HG02759 (cell line): ENCODE data around the gene SLC26A4.

Experiments used
- ATAC-seq: cut with Tn5 transposase; IDR thresholded peaks from one replicate; pipeline ENCODE4 v1.9.1; 2021; ENCODE audit warnings: mild to moderate bottlenecking, moderate library complexity; ENCODE audit not compliant: unreplicated experiment

The SLC26A4 gene

DNA sequence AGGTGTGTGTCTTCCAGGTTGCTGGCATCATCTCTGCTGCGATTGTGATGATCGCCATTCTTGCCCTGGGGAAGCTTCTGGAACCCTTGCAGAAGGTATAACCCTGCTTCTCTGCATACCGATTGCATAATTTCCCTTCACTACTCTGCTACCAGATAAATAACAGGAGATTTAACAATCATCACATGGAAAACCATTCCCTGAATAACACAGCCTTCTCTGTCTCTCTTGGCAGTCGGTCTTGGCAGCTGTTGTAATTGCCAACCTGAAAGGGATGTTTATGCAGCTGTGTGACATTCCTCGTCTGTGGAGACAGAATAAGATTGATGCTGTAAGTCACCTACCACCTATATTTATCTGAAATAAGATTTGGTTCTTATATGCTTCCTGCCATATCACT lies 33.8 kb downstream of the SLC26A4 start:
- no peak for ATAC-seq

DNA sequence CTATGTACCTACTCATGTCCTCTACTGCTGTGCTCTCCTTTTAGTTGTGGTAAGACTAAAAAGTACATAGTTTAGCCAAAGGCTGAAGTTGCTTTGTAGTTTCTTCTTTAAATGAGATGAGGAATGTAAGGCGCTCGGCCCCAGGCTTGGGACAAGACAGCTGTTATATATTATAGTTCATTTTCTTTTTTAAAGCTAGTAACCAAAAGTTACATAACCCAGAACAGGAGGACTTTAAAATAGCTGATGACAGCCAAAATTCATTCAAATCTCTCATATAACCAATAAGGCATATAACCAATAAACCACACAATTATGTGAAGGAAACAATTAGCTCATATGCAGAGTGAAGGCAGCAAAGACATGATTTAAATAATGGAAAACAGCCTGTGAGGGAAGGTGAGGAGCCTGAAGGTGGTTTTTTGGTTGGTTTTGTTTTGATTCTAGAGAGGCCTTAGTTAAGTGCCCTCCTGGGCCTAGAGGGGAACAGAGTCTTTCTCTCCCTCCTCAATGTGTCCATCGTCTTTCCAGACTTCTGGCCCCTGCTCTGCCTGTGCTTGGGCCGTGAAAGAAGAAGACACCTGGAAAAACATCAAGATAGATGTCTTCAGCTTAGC lies 35.8 kb downstream of the SLC26A4 start:
- ATAC-seq = no peak

DNA sequence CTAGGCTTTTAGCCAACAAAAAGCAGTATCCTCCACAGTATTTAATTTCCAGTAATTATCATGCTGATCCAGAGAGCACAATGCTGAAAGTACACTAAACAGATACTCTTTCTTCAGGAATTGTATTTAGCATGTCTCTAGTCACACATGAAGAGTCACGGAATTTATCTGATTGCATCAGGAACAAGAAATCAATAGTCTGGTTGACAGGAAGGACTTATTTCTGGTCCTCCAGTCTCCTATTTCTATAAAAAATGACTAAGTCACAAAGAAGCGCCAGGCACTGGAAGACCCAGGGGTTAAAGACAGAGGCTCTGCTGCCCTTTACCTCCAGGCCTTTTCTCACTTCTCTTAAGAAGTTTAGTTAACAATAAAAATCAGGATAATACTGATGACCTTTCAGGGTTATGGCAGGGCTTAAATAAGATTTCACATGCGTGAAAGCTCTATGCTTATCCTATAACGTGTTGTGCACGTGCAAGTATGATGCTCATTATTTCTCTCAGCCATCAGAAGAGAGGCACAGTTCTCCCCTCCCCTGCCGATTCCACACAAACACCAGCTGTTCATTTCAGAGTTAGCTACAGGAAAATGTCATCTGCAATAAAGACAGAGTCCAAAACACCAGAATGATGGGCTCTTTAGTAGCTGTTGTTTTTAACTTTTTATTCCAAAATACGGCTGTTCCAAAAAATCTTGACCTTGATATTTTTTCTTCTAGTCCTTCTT lies 36.9 kb downstream of the SLC26A4 start:
- no peak for ATAC-seq

DNA sequence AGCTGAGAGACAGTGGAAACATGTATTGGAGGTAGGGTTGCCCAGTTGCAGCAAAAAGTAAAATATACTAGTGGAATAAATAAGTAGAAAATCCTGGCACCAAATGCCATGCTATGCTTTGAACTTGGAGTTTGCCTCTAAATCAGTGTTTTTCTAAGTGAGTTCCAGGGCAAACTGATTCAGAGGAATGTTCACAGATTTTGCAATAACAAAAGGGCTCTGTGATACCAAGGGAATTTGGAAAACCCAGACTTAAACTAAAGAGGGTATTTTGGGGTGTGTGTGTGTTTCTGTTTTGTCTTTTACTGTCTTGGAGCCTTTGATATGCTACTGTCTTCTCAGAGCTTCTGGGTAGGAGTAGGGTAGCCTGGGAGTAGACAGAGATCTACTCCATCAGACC lies 39.9 kb downstream of the SLC26A4 start:
- no peak for ATAC-seq

DNA sequence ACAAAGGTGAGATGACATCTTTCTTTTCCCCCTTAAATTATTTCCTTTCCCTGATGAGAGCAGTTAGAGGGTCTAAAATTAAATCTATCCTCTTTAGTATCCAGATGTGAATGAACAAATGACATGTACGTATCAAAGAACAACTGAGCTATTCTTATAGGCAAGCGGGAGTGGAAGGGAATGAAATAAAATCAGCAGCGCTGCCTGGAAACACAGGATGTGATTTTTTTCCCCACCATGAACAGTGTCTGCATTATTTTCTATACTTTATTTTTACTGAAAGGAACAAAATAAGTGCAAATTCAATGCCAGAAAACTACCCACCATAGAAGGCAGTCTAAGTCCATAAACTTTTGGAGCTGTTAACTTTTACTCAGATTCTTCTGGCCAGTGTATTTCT lies 40.6 kb downstream of the SLC26A4 start:
- no peak for ATAC-seq

DNA sequence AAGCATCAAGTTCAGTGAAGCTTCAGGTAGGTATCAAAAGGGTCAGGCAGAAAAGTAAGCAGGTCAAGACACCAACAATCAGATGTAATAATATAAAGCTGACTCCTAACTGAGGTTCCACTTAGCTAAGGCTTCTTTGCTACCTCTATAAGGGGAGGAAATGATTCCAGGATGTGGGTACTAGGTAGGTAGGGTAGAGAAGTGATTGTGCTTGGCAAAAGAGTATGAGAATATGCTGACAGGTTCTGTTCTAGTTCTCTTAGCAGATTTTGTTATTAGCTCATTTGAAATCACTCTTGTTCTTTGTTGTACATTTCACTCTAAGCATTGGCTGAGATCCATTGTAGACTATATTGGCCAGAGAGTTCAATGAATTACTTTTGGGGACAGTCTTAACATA lies 42.6 kb downstream of the SLC26A4 start:
- no peak for ATAC-seq

DNA sequence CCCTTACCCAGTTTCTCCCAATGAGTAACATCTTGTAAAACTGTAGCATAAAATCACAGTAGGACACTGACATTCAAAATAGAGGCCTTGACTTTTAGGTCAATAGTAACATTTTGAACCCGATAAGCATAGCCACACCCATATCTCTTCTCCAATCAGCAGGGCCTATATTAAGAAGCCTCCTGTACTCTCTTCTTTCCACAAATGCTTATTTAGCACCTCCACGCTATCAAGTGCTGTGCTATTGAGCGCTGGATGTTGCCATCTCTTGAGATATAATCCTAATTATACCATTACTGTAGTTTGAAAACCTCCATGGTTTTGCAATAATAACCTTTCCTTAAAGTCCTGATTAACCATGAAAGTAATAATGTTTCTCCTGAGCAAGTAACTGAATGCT lies 43.2 kb downstream of the SLC26A4 start:
- ATAC-seq = no peak

DNA sequence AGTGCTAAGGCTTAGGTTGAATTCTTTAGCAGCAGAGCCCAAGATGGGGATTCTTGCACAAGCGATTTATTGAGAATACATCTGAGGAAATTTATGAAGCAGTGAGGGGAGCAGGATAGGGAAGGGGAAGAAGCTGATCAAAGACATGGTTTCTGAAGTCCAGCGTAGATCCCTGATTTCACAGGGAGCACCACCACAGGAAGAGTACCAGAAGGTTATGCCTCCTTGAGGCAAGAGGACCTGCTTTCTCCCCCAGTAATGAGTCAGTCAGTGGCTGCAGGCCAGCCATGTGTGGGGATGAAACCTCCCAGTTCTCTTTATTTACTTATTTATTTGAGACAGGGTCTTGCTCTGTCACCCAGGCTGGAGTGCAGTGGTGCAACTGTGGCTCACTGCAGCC lies 48.3 kb downstream of the SLC26A4 start:
- ATAC-seq = no peak

DNA sequence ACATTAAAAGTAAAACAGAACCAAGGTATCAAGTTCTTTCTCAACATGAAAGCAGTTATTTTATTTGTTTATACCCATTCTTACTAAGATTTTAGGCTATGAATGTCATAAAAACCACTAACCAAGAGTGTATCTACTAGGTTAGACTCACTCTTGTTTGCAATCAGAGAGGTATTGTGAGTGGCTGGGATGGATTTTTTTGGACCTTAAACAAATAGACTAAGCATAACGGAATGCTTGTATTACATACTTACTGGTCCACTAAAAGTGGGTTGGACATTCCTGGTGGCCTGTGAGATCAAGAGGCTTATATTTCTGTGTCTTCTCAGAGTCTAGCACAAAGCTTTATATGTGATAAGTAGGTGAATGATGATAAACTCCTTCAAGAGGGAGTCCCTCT lies 50.7 kb downstream of the SLC26A4 start:
- ATAC-seq = no peak

DNA sequence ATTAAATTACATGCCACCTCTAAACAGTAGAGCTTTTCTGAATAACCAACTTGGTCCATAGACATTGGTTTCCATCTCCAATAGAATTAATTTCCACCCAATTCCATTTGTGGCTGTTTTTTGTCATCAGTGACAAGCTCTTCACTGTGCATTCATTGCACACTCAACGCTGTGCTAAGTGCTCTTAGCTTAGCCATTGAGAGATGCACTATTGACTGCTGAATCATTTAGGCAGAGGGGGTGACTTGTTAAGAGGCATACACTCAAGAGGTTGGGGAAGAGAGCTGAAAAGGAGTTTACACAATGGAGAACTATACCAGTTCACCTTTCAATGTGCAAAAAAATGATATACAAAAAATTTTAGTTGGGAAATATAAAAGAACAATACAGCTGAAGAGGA lies 51.4 kb downstream of the SLC26A4 start:
- no peak for ATAC-seq

DNA sequence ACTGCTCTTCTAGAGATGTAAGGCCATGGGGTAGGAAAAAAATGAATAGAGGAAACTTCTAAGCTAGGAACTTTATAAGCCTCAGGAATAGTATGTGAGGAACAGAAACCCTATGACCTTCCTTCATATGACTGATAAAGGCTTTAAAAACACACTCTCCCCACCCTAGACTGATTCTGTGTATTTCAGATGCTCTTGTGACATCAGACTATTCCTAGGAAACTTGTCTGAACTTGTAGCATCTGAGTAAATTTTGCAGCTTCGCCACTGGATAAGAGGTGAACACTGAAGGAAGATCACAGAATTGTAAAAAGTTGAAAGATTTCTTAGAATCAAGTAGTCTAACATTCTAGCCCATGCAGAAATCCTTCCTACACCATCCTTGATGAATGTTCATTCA lies 52.3 kb downstream of the SLC26A4 start:
- ATAC-seq = no peak

DNA sequence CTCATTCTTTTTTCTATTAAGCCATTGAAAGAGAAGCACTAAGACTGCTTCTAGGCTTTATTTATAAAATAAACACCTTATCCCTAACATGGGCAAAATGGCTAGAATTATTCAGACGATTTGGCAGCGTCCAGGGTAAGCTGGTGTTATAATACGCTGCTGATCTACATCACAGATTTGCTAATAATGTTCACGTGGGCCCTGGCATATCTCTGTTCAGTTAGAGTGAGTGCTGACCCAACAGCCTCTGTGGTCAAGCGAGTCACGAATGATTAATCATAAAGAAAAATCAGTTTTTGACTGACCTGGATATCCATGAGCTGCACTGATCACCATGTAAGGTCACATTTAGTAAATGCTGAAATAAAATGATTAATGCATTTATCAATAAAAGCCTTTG lies 54.9 kb downstream of the SLC26A4 start:
- no peak for ATAC-seq

DNA sequence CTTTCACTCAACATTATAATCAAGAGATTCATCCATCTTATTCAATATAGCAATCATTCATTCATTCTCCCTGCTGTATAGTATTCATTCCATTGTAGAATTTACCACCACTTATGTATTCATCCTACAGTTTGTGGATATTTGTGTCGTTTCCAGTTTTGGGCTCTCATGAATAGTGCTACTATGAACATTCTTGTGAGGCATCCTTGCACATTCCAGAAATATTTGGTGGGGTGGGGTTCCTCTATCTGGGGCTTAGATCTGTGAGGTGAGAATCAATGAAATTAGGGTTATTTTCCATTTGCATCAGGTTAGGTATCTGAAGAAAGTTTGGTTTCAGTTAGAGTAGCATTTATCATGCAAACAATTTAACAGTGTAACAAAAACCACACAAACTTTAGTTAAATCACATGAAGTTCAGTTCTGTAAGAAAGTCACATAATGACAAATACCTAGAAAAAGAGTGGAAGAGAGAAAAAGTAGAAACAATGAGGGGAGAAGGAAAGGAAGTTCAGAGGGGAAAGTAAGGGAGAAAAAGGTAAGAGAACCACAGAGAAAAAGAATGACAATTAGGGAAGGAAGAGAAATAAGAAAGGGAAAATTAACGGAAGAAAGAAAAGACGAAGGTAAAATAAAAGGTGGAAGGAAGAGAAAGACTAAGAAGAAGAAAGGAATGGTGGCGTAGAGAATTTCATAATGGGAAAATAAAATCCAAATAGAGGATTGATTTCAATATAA lies 58.0 kb downstream of the SLC26A4 start:
- ATAC-seq = no peak

DNA sequence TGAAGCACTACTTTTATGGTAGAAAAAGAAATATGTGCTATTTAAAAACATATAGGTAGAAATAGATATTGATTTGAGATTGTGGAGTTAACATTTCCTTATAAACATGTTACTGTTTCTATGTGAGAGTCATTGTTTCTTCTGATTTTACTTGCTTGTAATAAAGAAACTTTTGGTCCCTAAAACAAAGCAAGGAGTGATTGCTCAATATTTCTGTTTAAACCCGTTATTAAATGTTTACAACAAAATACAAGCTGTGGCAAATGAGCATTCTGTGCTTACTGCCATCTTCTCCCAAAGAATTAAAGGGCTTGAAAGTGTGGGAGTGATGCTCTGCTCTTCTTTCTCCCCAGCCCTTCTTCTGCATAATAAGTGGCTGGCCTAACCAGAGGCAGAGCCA lies 60.7 kb downstream of the SLC26A4 start:
- no peak for ATAC-seq

DNA sequence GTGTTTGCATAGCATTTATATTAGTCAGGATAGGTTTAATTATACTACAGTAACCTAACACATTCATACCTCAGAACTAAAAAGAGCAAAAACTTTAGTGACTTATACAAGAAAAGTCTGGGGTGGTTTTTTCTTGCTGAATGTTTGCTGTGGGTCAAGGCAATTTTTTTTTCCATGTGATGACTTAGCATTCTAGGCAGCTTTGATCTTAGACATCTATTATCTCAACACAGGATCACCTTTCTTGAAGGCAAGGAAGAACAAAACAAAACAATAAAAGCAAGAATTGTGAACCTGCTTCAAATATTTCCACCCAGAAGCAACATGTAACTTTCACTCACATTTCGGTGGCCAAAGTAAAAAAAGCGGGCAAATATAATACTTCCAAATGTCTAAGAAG lies 62.6 kb downstream of the SLC26A4 start:
- no peak for ATAC-seq

DNA sequence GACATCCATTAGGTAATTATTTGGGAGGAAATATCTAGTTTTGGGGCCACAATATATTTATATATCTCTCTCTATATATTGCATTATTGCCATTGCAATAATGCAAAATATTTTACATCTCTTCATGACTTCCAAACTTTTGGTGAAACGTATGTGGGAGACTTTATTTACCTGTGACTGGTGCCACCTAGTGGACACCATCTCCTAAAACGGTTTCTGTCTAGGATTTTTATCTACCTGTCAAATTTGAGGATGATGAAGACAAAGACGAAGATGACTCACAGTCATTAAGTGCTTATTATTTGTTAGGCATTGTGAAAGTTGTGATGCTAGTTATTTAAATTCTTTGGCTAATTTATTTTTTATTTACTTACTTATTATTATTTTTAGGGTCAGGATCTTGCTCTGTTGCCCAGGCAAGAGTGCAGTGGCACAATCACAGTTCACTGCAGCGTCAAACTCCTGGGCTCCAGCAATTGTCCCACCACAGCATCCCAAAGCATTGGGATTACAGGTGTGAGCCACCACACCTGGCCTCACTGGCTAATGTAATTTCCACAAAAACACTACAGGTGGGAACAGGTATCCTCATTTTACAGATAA lies 64.6 kb downstream of the SLC26A4 start:
- ATAC-seq = no peak

DNA sequence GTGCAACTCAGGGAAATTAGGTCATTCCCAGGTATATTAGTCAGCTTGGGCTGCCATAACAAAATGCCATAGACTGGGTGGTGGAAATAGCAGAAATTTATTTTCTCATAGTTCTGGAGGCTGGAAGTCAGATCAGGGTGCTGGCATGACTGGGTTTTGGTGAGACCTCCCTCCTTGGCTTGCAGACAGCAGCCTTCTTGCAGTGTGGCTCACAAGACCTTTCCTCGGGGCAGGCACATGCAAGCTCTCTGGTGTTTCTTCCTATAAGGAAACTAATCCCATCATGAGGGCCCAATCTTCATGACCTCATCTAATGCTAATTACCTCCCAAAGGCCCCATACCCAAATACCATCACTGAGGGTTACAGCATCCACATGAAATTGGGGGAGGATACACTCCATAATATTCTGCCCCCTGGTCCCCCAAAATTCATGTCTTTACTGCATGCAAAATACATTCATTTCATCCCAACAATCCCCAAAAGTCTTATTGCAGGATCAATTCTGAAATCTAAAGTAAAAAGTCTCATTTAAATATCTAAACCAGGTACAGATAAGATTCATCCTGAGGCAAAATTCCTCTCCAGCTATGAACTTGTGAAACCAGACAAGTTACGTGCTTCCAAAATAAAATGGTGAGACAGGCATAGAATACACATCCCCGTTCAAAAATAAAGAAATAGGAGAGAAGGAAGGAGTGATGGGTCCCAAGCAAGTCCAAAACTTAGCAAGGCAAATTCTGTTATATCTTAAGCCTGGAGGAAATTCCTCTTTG lies 65.9 kb downstream of the SLC26A4 start:
- no peak for ATAC-seq

DNA sequence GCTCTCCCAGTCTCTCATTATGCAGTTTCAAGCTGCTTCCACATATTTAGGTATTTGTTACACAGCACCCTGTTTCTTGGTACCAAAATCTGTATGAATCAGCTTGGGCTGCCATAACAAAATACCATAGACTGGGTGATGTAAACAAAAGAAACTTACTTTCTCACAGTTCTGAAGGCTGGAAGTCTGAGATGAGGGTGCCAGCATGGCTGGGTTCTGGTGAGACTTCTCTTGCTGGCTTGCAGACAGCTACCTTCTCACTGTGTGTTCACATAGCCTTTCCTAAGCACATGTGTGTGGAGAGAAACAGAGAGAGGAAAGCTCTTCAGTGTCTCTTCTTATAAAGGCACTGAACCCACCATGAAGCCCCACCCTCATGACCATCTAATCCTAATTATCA lies 67.6 kb downstream of the SLC26A4 start:
- no peak for ATAC-seq

DNA sequence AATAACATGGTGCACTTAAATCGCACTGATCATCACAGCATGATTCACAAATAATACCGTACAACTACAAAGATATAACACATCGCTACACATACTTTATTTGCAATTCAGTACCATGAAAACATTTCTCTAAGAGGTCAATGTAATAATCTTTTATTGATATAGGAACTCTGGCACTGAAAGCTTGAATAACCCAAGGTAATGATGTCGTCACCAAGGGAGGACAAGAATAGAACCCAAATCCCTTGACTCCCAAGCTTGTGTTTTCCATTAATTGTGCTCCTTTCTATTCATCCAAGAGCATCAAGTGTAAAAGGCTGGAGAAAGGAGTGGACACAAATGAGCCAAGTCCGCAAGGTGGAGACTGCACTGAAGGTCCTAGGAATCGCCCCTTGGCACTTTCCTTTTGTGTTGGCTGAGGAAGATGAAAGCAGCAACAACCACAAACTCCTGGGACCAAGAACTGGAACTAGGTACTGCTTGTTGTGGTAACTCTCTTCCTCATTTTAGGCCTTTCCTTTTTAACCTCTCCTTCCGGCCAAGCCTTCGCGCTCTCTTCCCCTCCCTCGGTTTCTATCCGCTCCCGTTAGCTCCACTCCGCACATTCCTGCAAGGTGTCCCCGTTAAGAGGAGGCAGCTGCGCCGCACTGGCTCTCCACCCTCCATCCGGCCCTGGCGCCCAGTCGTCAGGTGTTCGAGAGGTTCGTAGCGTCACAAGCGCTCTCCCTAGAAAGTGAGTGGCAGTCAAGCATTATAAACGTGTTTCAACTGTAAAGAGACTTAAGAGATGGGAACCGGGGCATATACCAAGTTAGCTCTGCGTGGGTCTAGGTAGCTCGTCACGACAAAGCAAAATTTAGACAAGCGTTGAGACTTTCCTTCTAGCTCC lies 82.3 kb downstream of the SLC26A4 start:
- ATAC-seq = peak; percentile 43
